Fibroblast of skin of right quadriceps (primary cell): Measurements from ENCODE around the gene EFL1.
"Not testable (repeated sequence)": the region's sequence is repeated elsewhere in the genome, so short reads cannot be mapped to it uniquely, and the experiment has no call there.

ENCODE experiments used
- DNase-seq: peaks from one replicate; pipeline ENCODE4 v3.0.0-alpha.2; 2013

Gene EFL1

GRCh38 chr15:82195818-82196217, 66.7 kb downstream of the EFL1 start:
- DNase-seq: not testable (repeated sequence)

GRCh38 chr15:82194488-82194887, 68.0 kb downstream of the EFL1 start:
- DNase-seq: not testable (repeated sequence)

- not testable (repeated sequence) for DNase-seq
Observed at GRCh38 chr15:82193435-82193834, 69.1 kb downstream of the EFL1 start.

- not testable (repeated sequence) for DNase-seq
Observed at GRCh38 chr15:82192394-82192793, 70.1 kb downstream of the EFL1 start.

- no peak for DNase-seq
Observed at GRCh38 chr15:82186719-82187406, 75.7 kb downstream of the EFL1 start.

- no peak for DNase-seq
Observed at GRCh38 chr15:82186161-82186560, 76.4 kb downstream of the EFL1 start.

GRCh38 chr15:82184776-82185175, 77.8 kb downstream of the EFL1 start:
- no peak for DNase-seq

GRCh38 chr15:82184355-82184754, 78.2 kb downstream of the EFL1 start:
- no peak for DNase-seq

- peak; percentile 76 for DNase-seq
Observed at GRCh38 chr15:82183121-82184031, 79.2 kb downstream of the EFL1 start.

GRCh38 chr15:82181371-82181770, 81.2 kb downstream of the EFL1 start:
- DNase-seq: peak; percentile 46

- DNase-seq: peak; percentile 87
Observed at GRCh38 chr15:82178061-82178460, 84.5 kb downstream of the EFL1 start.

- peak; percentile 81 for DNase-seq
Observed at GRCh38 chr15:82177291-82178010, 85.1 kb downstream of the EFL1 start.

- no peak for DNase-seq
Observed at GRCh38 chr15:82176542-82176941, 86.0 kb downstream of the EFL1 start.

GRCh38 chr15:82174471-82175235, 87.9 kb downstream of the EFL1 start:
- DNase-seq: peak; percentile 39

- DNase-seq: no peak
Observed at GRCh38 chr15:82173108-82173507, 89.4 kb downstream of the EFL1 start.

- DNase-seq: no peak
Observed at GRCh38 chr15:82172506-82172905, 90.0 kb downstream of the EFL1 start.

GRCh38 chr15:82168757-82169156, 93.8 kb downstream of the EFL1 start:
- DNase-seq: no peak

GRCh38 chr15:82168296-82168695, 94.2 kb downstream of the EFL1 start:
- DNase-seq: no peak

- DNase-seq: peak; percentile 52
Observed at GRCh38 chr15:82165948-82166376, 96.6 kb downstream of the EFL1 start.

GRCh38 chr15:82159922-82160321, 102.6 kb downstream of the EFL1 start:
- DNase-seq: peak; percentile 100

GRCh38 chr15:82158811-82159210, 103.7 kb downstream of the EFL1 start:
- no peak for DNase-seq

GRCh38 chr15:82150645-82151044, 111.9 kb downstream of the EFL1 start:
- no peak for DNase-seq
